ENCODE results near the gene ITCH. TPM values are rescaled to one million over a fixed set of nuclear protein-coding genes. Genes with fewer than 3 reads are reported as not detected.

Gene ITCH
- total and polyA plus RNA-seq, 2 of the 8 experiments (the other 6 are each of a cell fraction or from before 2014, with no cell fraction given): 3.9 to 45.2 TPM

DNA sequence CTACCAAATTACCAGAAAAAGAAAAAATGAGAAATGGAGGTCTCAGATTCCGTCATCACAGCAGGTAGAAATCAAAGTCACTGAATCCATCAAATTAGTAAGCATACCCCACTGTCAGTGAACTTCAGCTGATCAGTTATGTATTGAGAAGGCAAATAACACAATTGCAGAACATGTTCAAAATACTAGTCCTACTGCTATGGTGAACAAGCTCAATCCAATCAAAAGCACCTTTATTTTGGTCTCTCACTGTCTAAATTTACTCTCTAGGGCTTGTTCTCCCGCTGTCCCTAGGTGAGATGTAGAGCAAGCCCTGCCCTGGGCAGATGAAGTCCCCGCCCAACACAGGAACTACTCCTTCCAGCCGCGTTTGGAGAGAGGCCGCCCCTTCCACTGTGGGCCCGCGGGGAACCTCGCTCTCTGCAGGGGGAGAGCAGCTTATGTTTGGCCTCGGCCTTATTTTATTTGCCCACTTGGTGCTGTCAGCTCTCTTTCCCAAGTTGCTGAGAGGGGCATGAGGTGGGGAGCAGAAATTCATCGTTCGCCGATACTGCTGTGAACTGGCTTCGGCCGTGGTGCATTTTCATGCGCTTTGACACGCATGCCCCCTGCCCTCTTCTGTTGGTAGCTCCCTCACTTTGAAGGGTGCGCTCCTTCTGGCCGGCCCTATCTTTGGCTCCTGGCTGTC lies 181.2 kb downstream of the ITCH start (continued):
- TF ChIP-seq HDAC6 (IDR thresholded peaks at IDR 0.05; ENCODE audit: low read depth, low read length): no peak
- TF ChIP-seq TEAD4 (IDR thresholded peaks at IDR 0.05; ENCODE audit: low read depth, low read length): no peak
- TF ChIP-seq SRF (IDR thresholded peaks at IDR 0.05; ENCODE audit: low read depth, low read length): no peak
- TF ChIP-seq CREB1 (IDR thresholded peaks at IDR 0.05): no peak
- no peak for TF ChIP-seq POU5F1 (IDR thresholded peaks at IDR 0.05; ENCODE audit: low read depth, low read length)
- TF ChIP-seq MAFK (IDR thresholded peaks at IDR 0.05; ENCODE audit: low read depth, low read length): no peak
- no peak for TF ChIP-seq TAF1 (IDR thresholded peaks at IDR 0.05; ENCODE audit: low read depth, low read length)
- no peak for TF ChIP-seq RBBP5 (IDR thresholded peaks at IDR 0.05; ENCODE audit: borderline replicate concordance, low read depth, low read length)
- TF ChIP-seq SP2 (IDR thresholded peaks at IDR 0.05; ENCODE audit: low read length): no peak
